Fibroblast of pulmonary artery (primary cell): ENCODE data around the gene SV2B.
"Not testable (repeated sequence)": the region's sequence is repeated elsewhere in the genome, so short reads cannot be mapped to it uniquely, and the experiment has no call there.

Experiments
- DNase-seq: peaks from one replicate; pipeline ENCODE4 v3.0.0-alpha.2; 2010; ENCODE audit warnings: low read depth
- H3K4me3 ChIP-seq: replicated peaks from 2 replicates; pipeline ENCODE4 v1.5.1; 2011; ENCODE audit warnings: low read depth, mild to moderate bottlenecking, control low read depth, low read length, moderate library complexity
- TF ChIP-seq, protein P1 (sequence below): IDR thresholded peaks from 2 replicates; pipeline ENCODE4 v1.5.1; 2011; ENCODE audit warnings: mild to moderate bottlenecking, control low read depth, low read length, inconsistent platforms; ENCODE audit errors: missing control alignments

SV2B gene

DNA sequence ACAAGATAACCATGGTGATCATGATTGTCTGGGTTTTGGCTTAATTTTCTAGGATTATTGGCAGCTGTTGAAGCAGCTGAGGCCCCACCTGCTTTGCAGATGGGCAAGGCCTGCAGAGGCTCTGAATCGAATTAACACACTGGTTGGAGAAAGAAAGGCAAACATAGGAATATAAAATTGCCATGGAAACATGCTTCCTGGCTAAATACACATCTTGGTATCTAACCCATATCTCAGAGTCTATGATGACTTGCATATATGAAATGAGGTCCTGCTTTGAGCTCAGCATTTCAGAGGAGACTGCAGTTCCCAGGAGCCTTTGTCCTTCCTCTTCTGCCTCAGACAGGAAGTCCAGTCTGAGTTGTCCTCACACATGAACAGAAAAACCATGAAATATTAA, 24.3 kb upstream of the SV2B start:
- H3K4me3 ChIP-seq = no peak overlapping the region
- DNase-seq = no peak
- TF ChIP-seq, protein P1, sequence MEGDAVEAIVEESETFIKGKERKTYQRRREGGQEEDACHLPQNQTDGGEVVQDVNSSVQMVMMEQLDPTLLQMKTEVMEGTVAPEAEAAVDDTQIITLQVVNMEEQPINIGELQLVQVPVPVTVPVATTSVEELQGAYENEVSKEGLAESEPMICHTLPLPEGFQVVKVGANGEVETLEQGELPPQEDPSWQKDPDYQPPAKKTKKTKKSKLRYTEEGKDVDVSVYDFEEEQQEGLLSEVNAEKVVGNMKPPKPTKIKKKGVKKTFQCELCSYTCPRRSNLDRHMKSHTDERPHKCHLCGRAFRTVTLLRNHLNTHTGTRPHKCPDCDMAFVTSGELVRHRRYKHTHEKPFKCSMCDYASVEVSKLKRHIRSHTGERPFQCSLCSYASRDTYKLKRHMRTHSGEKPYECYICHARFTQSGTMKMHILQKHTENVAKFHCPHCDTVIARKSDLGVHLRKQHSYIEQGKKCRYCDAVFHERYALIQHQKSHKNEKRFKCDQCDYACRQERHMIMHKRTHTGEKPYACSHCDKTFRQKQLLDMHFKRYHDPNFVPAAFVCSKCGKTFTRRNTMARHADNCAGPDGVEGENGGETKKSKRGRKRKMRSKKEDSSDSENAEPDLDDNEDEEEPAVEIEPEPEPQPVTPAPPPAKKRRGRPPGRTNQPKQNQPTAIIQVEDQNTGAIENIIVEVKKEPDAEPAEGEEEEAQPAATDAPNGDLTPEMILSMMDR = no peak

DNA sequence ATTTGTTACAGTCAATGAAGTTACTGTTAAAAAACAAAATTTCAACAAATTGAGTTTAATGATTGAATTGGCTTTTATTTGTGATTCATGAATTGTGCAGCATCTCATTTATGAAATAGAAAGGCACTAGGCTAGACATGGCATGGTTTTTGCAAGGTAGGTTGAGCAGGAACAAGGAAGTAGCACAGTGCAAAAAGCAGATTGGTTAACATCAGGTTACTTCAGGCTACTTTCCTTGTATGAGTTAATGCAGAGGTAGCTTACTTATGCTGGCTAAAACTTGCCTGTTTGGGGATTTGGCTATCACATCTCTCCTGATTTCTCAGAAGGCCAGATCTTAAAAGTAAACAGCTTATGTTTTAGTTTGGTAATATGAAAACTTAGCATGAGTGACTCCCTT, 23.0 kb upstream of the SV2B start:
- no peak for DNase-seq
- no peak overlapping the region for H3K4me3 ChIP-seq
- TF ChIP-seq, protein P1 = no peak

GRCh38 chr15:91093866-91094265, 6.2 kb upstream of the SV2B start:
- DNase-seq, H3K4me3 ChIP-seq: not testable (repeated sequence)

DNA sequence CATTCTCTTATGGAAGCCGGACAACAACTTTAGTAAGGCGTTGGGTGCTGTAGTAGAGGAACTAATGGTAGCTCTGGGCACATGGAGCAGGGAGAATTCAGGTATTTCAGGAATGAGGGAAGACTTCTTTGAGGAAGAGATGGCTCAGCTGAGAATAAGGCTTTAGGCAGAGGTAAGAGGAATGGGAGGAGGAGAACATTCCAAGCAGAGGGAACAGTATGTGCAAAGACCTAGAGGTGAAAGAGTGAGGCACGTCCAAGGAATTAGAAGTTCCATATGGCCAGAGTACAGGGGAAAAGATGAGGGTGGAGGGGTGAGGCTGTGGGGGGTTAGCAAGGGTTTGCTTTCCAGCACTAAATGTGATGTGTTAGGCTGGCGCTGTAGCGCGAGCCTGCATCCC, 1.6 kb upstream of the SV2B start:
- DNase-seq = no peak
- TF ChIP-seq, protein P1 = no peak
- H3K4me3 ChIP-seq = no peak overlapping the region

- TF ChIP-seq, protein P1 = peak; percentile 5
Measured at GRCh38 chr15:91099616-91099994, 452 bp upstream of the SV2B start.

DNA sequence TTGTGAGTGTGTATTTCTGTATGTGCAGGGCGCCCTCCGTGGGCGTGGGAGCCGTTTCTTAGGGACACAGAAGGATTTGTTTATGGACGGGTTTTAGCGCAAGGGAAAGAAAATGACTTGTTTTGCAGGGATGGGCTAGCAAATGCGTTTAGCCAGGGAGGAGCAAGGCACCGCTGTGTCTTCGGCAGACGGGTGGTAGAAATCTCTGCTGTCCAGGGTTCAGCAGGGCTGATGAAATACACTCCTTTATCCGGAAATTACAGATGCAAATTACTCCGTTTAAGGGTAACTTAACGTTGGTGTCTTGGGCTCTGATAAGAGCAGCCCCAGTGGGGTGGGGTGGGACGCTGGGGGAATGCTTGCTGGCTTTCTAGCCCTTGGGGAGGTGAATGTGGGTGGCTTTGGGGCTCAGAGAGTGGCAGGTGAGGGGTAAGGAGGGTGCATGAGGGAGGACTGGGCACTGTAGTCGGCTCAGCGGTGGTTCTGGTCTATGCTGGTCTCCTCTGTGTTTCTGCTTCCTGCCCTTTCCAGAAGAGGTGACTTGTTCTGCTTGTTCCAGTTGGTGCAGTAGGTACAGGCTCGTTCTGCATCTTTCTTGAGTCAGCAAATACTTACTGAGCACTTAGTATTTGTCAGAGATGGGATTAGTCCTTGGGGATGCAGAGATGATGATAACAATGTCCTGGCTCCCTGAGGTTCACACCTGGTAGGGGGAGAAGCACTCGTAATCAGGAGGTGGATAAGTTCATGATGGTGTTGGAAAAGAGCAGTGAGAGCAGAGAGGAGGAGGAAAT, 954 bp downstream of the SV2B start:
- H3K4me3 ChIP-seq = peak overlapping the region; percentile 46
- peak; percentile 9 for DNase-seq
- TF ChIP-seq, protein P1 = no peak

More at GRCh38 chr15:91099616-91099994, 452 bp upstream of the SV2B start:
- peak; percentile 20 for DNase-seq
- H3K4me3 ChIP-seq = peak overlapping the region; percentile 25

DNA sequence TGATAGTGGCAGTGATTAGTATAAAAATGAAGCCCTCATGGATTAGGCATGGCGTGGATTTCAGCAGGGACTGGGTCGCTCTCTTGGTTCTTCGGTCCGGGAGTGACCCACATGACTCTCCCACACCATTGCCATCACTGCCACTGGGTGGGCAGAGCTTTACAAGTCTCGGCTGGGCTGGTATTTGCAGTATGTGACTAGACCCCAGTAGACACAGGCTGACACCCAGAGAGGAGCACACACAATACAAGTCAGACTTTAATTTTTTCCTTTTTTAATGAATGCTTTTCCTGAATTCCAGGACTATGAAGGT, 1.5 kb downstream of the SV2B start:
- TF ChIP-seq, protein P1 = no peak
- DNase-seq = no peak
- H3K4me3 ChIP-seq = no peak overlapping the region
